ENCODE results near the gene KIF16B. TPM values are rescaled to one million over a fixed set of nuclear protein-coding genes. Genes with fewer than 3 reads are reported as not detected.

KIF16B gene
- total RNA-seq, 1 donor, result 6.2 TPM

DNA sequence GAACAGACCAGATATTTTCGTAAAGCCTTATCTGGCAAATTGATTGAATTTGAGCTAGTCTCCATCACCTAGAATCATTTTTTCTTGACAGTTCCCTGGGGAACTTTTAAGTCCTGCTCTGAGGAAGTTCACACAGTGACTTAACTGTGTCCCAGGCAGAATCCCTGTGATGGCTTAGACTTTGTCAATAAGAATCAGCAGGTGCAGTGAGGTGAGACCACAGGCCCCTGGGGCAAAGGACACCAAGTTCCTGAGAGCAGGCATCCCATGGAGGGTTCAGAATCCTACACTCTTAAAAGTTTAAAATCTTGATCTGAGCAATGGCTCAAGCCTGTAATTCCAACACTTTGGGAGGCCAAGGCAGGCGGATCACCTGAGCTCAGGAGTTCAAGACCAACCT lies 13.0 kb downstream of the KIF16B start:
- DNase-seq (ENCODE audit: low read depth in 2 of 3, low spot score in 2 of 3), result no peak

DNA sequence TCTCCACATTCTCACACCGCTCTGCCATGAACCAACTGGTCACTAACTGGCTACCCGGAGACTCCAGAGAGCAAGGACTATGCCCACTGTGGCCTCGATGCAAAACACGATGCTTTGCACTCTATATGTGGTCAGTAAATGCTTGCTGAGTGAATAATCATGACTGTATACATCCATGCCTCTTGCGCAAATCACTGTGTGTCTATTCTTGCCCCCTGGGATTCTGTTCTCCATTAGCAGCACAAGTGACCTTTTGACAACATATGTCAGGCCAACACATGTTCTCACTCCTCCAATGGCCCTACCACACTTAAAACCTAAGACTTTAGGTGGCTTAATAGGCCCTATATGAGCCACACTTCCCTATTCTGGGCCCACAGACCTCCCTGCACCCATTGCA lies 16.9 kb downstream of the KIF16B start:
- no peak for DNase-seq (ENCODE audit: low read depth in 2 of 3, low spot score in 2 of 3)

GRCh38 chr20:16555754-16556153 lies 17.5 kb downstream of the KIF16B start:
- no peak for DNase-seq (ENCODE audit: low read depth in 2 of 3, low spot score in 2 of 3)

GRCh38 chr20:16554766-16555543 lies 18.3 kb downstream of the KIF16B start:
- no peak for DNase-seq (ENCODE audit: low read depth in 2 of 3, low spot score in 2 of 3)

DNA sequence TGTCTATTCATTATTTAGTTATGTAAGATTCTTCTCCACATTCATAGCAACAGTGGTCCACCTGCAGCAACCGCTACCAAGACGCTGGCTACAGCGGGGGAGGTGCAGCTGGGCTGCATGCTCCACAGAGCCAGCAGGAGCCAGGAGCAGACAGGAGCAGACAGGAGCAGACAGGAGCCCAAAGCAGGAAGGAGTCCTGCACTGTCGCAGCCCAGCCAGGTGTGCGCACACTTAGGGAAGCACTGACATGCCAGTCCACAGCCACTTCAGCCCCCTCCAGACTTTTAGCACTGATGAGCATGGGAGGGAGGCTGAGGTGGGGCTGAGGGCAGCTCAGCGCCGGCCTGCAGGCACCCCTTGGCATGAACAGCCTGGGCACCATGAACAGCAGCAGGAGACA lies 19.6 kb downstream of the KIF16B start:
- DNase-seq (ENCODE audit: low read depth in 2 of 3, low spot score in 2 of 3), result no peak

- DNase-seq (ENCODE audit: low read depth in 2 of 3, low spot score in 2 of 3), result no peak
Observed at GRCh38 chr20:16553101-16553500, 20.1 kb downstream of the KIF16B start.

- DNase-seq (ENCODE audit: low read depth in 2 of 3, low spot score in 2 of 3), result no peak
Observed at GRCh38 chr20:16552015-16552414, 21.2 kb downstream of the KIF16B start.

GRCh38 chr20:16551607-16552006 lies 21.6 kb downstream of the KIF16B start:
- no peak for DNase-seq (ENCODE audit: low read depth in 2 of 3, low spot score in 2 of 3)

DNA sequence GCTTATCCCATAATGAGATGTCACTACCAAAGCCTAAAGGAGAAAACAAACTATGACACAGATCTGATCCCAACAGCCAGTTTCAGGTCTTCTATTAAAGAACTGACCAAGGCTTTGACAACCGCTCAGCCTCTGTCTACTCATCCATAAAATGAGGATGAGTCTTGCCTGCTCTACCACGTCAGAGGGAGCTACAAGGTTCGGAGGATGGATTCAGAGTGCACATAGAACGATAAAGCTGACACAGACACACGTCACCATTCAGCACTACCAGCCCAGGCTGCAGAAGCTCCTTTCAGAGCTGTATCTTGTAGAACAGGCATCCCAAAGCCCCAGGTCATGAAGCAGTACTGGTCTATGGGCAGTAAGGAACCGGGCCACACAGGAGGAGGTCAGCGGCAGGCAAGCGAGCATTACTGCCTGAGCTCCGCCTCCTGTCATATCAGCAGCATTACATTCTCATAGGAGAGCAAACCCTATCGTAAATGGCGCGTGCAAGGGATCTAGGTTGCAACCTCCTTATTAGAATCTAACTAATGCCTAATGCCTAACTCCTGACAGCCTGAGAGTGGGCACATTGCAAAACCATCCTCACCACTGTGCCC lies 25.1 kb downstream of the KIF16B start:
- DNase-seq (ENCODE audit: low read depth in 2 of 3, low spot score in 2 of 3), result no peak

DNA sequence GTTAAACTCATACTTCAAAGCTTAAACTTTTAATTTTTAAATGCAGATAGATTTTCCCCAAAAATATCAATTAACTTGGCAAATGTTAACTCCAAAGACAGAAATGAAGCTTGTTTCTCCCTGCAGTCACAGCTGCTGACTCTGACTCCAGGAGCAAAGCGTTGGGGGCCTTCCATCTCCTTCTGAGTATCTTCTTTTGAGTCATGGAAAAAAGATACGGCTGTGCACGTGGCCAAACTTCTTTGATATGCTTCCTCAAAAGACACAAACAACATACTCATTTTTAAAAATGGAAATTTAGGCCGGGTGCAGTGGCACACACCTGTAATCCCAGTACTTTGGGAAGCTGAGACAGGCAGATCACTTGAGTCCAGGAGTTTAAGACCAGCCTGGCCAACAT lies 28.3 kb downstream of the KIF16B start:
- no peak for DNase-seq (ENCODE audit: low read depth in 2 of 3, low spot score in 2 of 3)

DNA sequence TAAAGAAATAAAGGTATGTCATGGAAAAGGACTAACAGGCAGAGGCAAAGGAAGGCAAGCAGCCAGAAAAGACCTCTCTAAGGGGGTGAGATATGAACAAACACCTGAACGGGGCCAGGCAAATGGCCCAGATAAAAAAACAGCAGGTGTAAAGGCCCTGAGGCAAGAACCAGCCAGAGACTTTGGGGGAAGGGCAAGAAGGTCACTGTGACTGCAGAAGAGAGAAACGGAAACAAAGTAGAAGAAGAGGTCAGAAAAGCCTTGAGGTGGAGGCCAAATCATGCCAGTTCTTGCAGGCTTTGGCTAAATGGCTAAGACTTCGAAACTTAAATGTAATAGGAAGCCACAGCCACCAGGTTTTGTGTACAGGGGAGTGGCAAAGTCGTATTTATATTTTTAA lies 30.8 kb downstream of the KIF16B start:
- no peak for DNase-seq (ENCODE audit: low read depth in 2 of 3, low spot score in 2 of 3)

GRCh38 chr20:16541878-16542277 lies 31.4 kb downstream of the KIF16B start:
- no peak for DNase-seq (ENCODE audit: low read depth in 2 of 3, low spot score in 2 of 3)

DNA sequence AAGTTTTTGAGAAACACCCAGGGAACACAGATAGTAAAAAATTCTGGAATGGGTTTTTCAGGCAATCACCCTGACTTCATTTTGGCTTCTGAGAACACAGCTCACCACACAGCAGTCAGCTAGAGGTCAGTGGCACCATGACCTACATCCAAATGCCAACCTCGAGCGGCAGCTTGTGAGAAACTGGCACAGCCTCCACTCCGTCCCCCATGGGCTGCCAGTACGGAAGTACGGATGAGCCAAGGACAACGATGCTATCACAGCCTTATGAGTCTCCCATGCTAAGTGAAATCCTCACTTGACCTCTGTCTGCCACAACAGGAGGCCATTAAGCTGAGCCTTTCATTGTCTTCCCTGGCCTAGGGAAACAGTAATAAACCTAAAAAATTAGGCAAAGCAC lies 32.0 kb downstream of the KIF16B start:
- DNase-seq (ENCODE audit: low read depth in 2 of 3, low spot score in 2 of 3), result no peak

GRCh38 chr20:16539280-16540021 lies 33.8 kb downstream of the KIF16B start:
- no peak for DNase-seq (ENCODE audit: low read depth in 2 of 3, low spot score in 2 of 3)

- DNase-seq (ENCODE audit: low read depth in 2 of 3, low spot score in 2 of 3), result no peak
Observed at GRCh38 chr20:16538779-16539178, 34.5 kb downstream of the KIF16B start.

DNA sequence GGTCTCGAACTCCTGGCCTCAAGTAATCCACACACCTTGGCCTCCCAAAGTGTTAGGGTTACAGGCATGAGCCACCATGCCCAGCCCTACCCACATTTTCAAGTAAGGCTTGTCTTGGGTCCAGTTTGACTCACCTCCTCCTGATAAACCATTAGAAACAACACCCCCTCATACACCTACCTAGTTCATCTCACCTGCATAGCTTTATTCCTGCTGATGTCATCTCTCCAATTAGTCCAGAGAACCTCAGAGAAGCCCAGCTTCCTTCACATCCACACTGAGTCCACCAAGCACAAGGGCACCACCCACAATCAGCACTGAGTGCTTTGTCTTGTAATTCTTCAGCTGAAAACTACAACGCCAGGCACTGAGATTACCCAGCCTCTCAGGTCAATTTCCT lies 35.3 kb downstream of the KIF16B start:
- no peak for DNase-seq (ENCODE audit: low read depth in 2 of 3, low spot score in 2 of 3)

- peak in 1 of 3 donors; percentile 45 for DNase-seq (ENCODE audit: low read depth in 2 of 3, low spot score in 2 of 3)
Observed at GRCh38 chr20:16537025-16537665, 36.1 kb downstream of the KIF16B start.

DNA sequence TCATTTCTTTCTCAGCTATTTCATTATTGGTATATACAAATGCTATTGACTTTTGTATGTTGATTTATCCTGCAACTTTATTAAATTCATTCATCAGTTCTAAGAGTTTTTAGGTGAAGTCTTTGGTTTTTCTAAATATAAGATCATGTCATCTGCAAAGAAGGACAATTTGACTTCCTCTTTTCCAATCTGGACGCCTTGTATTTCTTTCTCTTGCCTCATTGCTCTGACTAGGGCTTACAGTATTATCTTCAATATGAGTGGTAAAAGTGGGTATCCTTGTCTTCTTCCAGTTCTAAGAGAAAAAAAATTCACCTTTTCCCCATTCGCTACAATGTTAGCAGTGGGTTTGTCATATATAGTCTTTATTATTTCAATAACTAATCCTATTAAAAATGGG lies 38.0 kb downstream of the KIF16B start:
- DNase-seq (ENCODE audit: low read depth in 2 of 3, low spot score in 2 of 3), result no peak

- no peak for DNase-seq (ENCODE audit: low read depth in 2 of 3, low spot score in 2 of 3)
Observed at GRCh38 chr20:16533502-16533901, 39.7 kb downstream of the KIF16B start.

- no peak for DNase-seq (ENCODE audit: low read depth in 2 of 3, low spot score in 2 of 3)
Observed at GRCh38 chr20:16531485-16531884, 41.8 kb downstream of the KIF16B start.

DNA sequence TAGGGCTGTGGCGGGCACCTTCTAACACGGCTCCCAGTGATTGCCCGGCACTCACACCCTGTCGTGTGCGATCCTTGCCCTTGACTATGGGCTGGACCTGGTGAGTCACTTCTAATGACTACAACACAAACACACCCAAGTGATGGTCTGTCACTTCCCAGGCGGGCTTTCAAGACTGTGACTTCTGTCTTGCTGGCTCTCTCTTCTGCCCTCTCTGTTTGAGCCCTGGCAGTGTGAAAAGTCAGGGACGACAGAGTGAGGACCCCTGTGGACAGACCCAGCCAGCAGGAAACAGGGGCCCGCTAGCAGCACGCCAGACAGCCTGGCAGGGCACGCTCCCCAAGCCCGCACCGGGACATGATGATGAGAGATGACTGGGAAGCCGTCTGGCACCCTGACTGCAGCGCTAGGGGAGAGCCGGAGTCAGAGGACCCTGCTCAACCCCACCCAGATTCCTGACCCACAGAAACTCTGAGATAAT lies 43.0 kb downstream of the KIF16B start:
- no peak for DNase-seq (ENCODE audit: low read depth in 2 of 3, low spot score in 2 of 3)
